ENCODE results near the gene TACSTD2. TPM values are rescaled to one million over a fixed set of nuclear protein-coding genes. Genes with fewer than 3 reads are reported as not detected.

Gene TACSTD2
- total and polyA plus RNA-seq, 4 experiments from 2014 or later = not detected

DNA sequence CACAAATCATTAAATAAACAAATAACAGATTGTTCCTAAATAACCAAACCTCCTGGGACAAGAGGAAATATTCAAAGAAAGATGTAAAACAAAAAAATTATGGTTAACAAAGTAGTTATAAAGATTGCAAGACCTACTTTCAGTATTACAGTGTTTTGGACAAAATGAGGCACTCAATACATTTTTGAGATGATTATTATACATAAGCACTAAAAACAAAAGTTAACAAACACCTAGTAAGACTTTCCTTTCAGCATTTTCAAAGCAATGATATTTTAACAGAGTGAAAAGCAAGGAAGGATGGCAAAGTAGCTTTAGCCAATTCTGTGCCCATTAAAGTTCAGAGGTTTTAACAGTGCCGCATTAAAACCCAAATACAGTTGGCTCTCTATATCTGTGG is 47.8 kb downstream of the TACSTD2 start:
- Histone ChIP-seq H3K4me3 (ENCODE audit: low read length in 2 of 2) (no peak overlapping the region), H3K27me3 (ENCODE audit: insufficient read depth, low read length) (no peaks in the 10 kb centered on the region), H3K36me3 (ENCODE audit: insufficient read depth, low read length) (peaks cover 6% of the 10 kb centered on the region), H3K9me3 (ENCODE audit: control insufficient read depth in 1 of 2, low read length in 2 of 2) (no peaks in the 10 kb centered on the region), H3K27ac (ENCODE audit: low read depth, low read length) (no peak overlapping the region), H3K4me1 (ENCODE audit: insufficient read depth, low read length) (no peaks in the 10 kb centered on the region)
- intact Hi-C loops (cut with micrococcal nuclease) = no loop called here
- CTCF ChIA-PET (ENCODE audit: partially characterized antibody) = no interaction called here
- no peak for DNase-seq
- Mint-ChIP-seq H3K36me3 (peaks cover 18 to 34% of the 10 kb centered on the region in 2 donors), H3K27ac (peak overlapping the region in 1 of 7 donors; percentile 36), H3K27me3 (no peaks in the 10 kb centered on the region), H3K4me3 (no peak overlapping the region), H3K4me1 (no peaks in the 10 kb centered on the region), H3K9me3 (no peaks in the 10 kb centered on the region)
- POLR2A ChIA-PET (ENCODE audit: partially characterized antibody) = no interaction called here

DNA sequence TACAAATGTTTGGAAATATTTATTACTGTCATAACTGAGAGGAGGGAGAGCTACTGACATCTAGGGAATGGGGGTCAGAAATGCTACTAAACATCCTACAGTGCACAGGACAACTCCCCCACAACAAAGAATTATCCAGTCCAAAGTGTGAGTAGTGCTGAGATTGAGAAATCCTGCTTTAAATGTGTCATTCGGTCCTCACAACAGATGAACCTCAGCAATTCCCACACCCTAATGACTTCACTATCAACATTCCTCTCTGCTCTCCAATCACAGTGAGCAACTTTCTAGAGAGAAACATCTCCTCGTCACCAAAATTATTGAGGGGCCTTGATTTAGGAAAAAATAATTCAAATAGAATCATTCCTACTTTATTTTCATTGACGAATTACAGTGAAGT is 48.5 kb downstream of the TACSTD2 start:
- no peak for DNase-seq
- Histone ChIP-seq H3K4me1 (ENCODE audit: insufficient read depth, low read length) (no peaks in the 10 kb centered on the region), H3K4me3 (ENCODE audit: low read length in 2 of 2) (no peak overlapping the region), H3K27ac (ENCODE audit: low read depth, low read length) (no peak overlapping the region), H3K36me3 (ENCODE audit: insufficient read depth, low read length) (peaks cover 6% of the 10 kb centered on the region), H3K27me3 (ENCODE audit: insufficient read depth, low read length) (no peaks in the 10 kb centered on the region), H3K9me3 (ENCODE audit: control insufficient read depth in 1 of 2, low read length in 2 of 2) (no peaks in the 10 kb centered on the region)
- H3K4me1 Mint-ChIP-seq = no peaks in the 10 kb centered on the region
- H3K9me3 Mint-ChIP-seq = no peaks in the 10 kb centered on the region
- peaks cover 21 to 39% of the 10 kb centered on the region in 2 donors for H3K36me3 Mint-ChIP-seq
- CTCF ChIA-PET (ENCODE audit: partially characterized antibody) = interaction anchor here (1.0 to 2.5 kb wide), 3 partner anchors 8 to 12 kb away, joined by 3 to 17 read pairs (median 3); no protein-coding TSS in a partner anchor
- intact Hi-C loops (cut with micrococcal nuclease) = no loop called here
- no peaks in the 10 kb centered on the region for H3K27me3 Mint-ChIP-seq
- peak overlapping the region in 1 of 7 donors; percentile 21 for H3K27ac Mint-ChIP-seq
- H3K4me3 Mint-ChIP-seq = no peak overlapping the region
- POLR2A ChIA-PET (ENCODE audit: partially characterized antibody) = no interaction called here

Other genes with a start within 250 kb of the TACSTD2 start
- 10 to 100 TPM; 73.1 to 86.2 TPM for gene OMA1, start 30.5 kb downstream of the TACSTD2 start, total RNA-seq
- gene OMA1, start 30.5 kb downstream of the TACSTD2 start, polyA plus RNA-seq = 10 to 100 TPM; 32.7 to 36.9 TPM
- 10 to 100 TPM; 56.1 to 66.6 TPM for gene MYSM1, start 122.8 kb upstream of the TACSTD2 start, total RNA-seq
- 1 to 10 TPM; 8.9 to 9.3 TPM for gene MYSM1, start 122.8 kb upstream of the TACSTD2 start, polyA plus RNA-seq
- gene JUN, start 206.8 kb upstream of the TACSTD2 start, total RNA-seq = 10 to 100 TPM; 19.0 TPM
- 10 to 100 TPM; 40.4 to 56.7 TPM for gene JUN, start 206.8 kb upstream of the TACSTD2 start, polyA plus RNA-seq

All from CD4-positive, alpha-beta memory T cell (primary cell).